GM12878 (cell line): ENCODE data around the gene NPAS3. TPM values are rescaled to one million over a fixed set of nuclear protein-coding genes. Genes with fewer than 3 reads are reported as not detected.

Experiments used
- ATAC-seq: fragments of 200-7000 bp; cut with Tn5 transposase; 3 replicates; pipeline ENCODE4 v1.9.1; 2020; ENCODE audit warnings: mild to moderate bottlenecking, moderate library complexity
- BruUV-seq: library from RNA; stranded (reverse); fragments of 400-500 nt; replicated peaks from 2 replicates; lab custom pipeline; 2021; lab: Mats Ljungman, UMichigan
- CTCF ChIA-PET: fragments of 300-600 bp; sonication (Branson Sonifier 250); formaldehyde crosslinking; extraction: SDS; loops from one replicate; lab custom pipeline; 2021; ENCODE audit warnings: inconsistent platforms; lab: Yijun Ruan, JAX
- POLR2A ChIA-PET: fragments of 350-600 bp; formaldehyde crosslinking; extraction: SDS; loops from one replicate; lab custom pipeline; 2021; ENCODE audit warnings: inconsistent platforms; lab: Charles Lee
- RAD21 ChIA-PET: fragments of 300-600 bp; sonication (Branson Sonifier 250); formaldehyde crosslinking; loops from one replicate; lab custom pipeline; 2023; ENCODE audit warnings: antibody characterized with exemption; ENCODE audit not compliant: unreplicated experiment; lab: Charles Lee
- SMC1A ChIA-PET: fragments of 300-600 bp; sonication (Branson Sonifier 250); formaldehyde crosslinking; loops from one replicate; lab custom pipeline; 2023; ENCODE audit not compliant: unreplicated experiment, uncharacterized antibody; lab: Charles Lee
- DNase-seq: peaks from one replicate; pipeline ENCODE4 v3.0.0-alpha.2; 2011; ENCODE audit warnings: low read depth, low spot score
- FAIRE-seq: peaks from 3 replicates; lab custom pipeline; 2011; peaks lifted over from hg19 to GRCh38; lab: Jason Lieb, UNC
- H2AFZ ChIP-seq: 2 replicates; pipeline ENCODE4 v1.6.0; 2011; ENCODE audit warnings: low read depth, low read length, control low read depth; ENCODE audit not compliant: control insufficient read depth
- H3K27ac ChIP-seq: 2 replicates; pipeline ENCODE4 v1.5.1; 2011; ENCODE audit warnings: control low read depth; ENCODE audit not compliant: control insufficient read depth, insufficient read depth
- H3K27me3 ChIP-seq, 2 experiments: replicated peaks in 1 of 2; 2 replicates each; pipeline versions ENCODE4 v1.6.0 to v1.6.1; 2011; ENCODE audit warnings: low read length in 1 of 2; ENCODE audit not compliant: control insufficient read depth in 2 of 2, insufficient read depth in 2 of 2
- H3K36me3 ChIP-seq, 2 experiments: 2 replicates each; pipeline ENCODE4 v1.5.1; 2011; ENCODE audit warnings: low read length in 1 of 2; ENCODE audit not compliant: control insufficient read depth in 2 of 2, insufficient read depth in 2 of 2
- H3K4me1 ChIP-seq: 2 replicates; pipeline ENCODE4 v1.6.1; 2011; ENCODE audit warnings: mild to moderate bottlenecking, low read length, moderate library complexity, mixed read lengths; ENCODE audit not compliant: control insufficient read depth, insufficient read depth
- H3K4me2 ChIP-seq: 2 replicates; pipeline ENCODE4 v1.6.0; 2011; ENCODE audit warnings: control low read depth; ENCODE audit not compliant: control insufficient read depth, insufficient read depth
- H3K4me3 ChIP-seq: fragments of 200-600 bp; sonication (generic); 2 replicates; pipeline ENCODE4 v1.5.1; 2016
- H3K79me2 ChIP-seq: 2 replicates; pipeline ENCODE4 v1.6.0; 2011; ENCODE audit warnings: low read length; ENCODE audit not compliant: control insufficient read depth, insufficient read depth
- H3K9ac ChIP-seq: 2 replicates; pipeline ENCODE4 v1.8.0; 2011; ENCODE audit warnings: low read length, control low read depth, mixed read lengths; ENCODE audit not compliant: control insufficient read depth, insufficient read depth
- H3K9me3 ChIP-seq: replicated peaks from 3 replicates; pipeline ENCODE4 v1.5.1; 2011; ENCODE audit warnings: mild to moderate bottlenecking, low read length; ENCODE audit not compliant: control insufficient read depth, insufficient read depth
- H4K20me1 ChIP-seq: 2 replicates; pipeline ENCODE4 v1.6.0; 2011; ENCODE audit not compliant: control insufficient read depth, insufficient read depth
- NR2C1 ChIP-seq: fragments of 450-650 bp; IDR thresholded peaks from 2 replicates; pipeline ENCODE4 v1.6.1; 2017; ENCODE audit warnings: antibody characterized with exemption, mild to moderate bottlenecking, moderate library complexity
- NR2C2 ChIP-seq: IDR thresholded peaks from 2 replicates; pipeline ENCODE4 v1.6.1; 2011; ENCODE audit warnings: borderline replicate concordance, low read depth; ENCODE audit not compliant: control insufficient read depth, insufficient read length
- WGBS: methylation state at CpG from one replicate; pipeline ENCODE4 v1.1.6; 2016; ENCODE audit warnings: low lambda C conversion rate; ENCODE audit not compliant: insufficient replicate concordance, insufficient coverage; ENCODE audit errors: missing lambda C conversion rate; 5-methylcytosine and 5-hydroxymethylcytosine counted together
- in situ Hi-C: fragments of 300-500 bp; cut with MboI; formaldehyde crosslinking; loops from 9 replicates; pipeline ENCODE4 v1.14.3; 2018; ENCODE audit warnings: mixed read lengths
- intact Hi-C: fragments of 100-400 bp; cut with micrococcal nuclease; formaldehyde crosslinking; loops from one replicate; pipeline ENCODE4 v1.14.2; 2022; ENCODE audit not compliant: unreplicated experiment
- polyA plus RNA-seq, 11 experiments: library from polyadenylated mRNA; depleted of rRNA in 4 of 11; unstranded in 6 of 11; stranded (reverse) in 5 of 11; fragments of >200 nt; fragmentation: Nextera tagmentation in 4 of 11; fragmentation: Illumina TruSeq in 1 of 11; extraction: Ambion mirVana in 4 of 11; extraction: Trizol in 1 of 11; gene quantifications; 1 replicate in 1 of 11; 2 replicates in 10 of 11; pipeline versions ENCODE4 v1.2.1 to v1.2.3, GENCODE V29; 2011 to 2016; ENCODE audit warnings: inconsistent platforms in 2 of 11, missing spikeins in 2 of 11, low read depth in 1 of 11
- total RNA-seq, 4 experiments: library from RNA; depleted of rRNA in 3 of 4; stranded (reverse); fragments of >200 nt in 3 of 4; fragmentation: Illumina TruSeq in 1 of 4; extraction: Trizol in 1 of 4; gene quantifications; 2 replicates each; pipeline versions ENCODE4 v1.2.1 to v1.2.3, GENCODE V29; 2013 to 2021
- TF ChIP-seq, protein P1 (sequence below): fragments of 450-650 bp; IDR thresholded peaks from 2 replicates; pipeline ENCODE4 v1.6.1; 2017; ENCODE audit warnings: mild to moderate bottlenecking, moderate library complexity

NPAS3 gene
- total and polyA plus RNA-seq, 10 of the 15 experiments (the other 5 are each of a cell fraction or from before 2014, with no cell fraction given) = under 0.01 to 2.7 (median 0.03) TPM; not detected in 6

DNA sequence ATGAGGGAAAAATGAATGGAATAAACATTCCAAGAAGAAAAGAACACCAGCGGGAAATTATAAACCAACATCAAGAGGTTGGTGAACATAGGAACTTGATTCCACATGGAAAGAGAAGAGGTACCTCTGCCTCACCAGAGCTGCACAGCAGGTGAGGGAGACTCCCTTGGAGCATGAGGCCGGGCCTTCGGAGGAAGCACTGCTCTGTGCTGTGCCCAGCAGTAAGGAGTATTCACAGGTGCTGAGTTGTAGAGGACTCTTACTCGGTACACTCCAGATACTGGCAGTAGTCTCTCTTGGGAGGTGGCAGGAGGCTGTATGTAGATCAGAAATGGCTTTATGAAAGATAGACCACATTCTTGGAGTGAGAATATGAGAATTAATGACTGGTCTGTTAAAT, 76.0 kb downstream of the NPAS3 start (continued):
- TF ChIP-seq, protein P1, sequence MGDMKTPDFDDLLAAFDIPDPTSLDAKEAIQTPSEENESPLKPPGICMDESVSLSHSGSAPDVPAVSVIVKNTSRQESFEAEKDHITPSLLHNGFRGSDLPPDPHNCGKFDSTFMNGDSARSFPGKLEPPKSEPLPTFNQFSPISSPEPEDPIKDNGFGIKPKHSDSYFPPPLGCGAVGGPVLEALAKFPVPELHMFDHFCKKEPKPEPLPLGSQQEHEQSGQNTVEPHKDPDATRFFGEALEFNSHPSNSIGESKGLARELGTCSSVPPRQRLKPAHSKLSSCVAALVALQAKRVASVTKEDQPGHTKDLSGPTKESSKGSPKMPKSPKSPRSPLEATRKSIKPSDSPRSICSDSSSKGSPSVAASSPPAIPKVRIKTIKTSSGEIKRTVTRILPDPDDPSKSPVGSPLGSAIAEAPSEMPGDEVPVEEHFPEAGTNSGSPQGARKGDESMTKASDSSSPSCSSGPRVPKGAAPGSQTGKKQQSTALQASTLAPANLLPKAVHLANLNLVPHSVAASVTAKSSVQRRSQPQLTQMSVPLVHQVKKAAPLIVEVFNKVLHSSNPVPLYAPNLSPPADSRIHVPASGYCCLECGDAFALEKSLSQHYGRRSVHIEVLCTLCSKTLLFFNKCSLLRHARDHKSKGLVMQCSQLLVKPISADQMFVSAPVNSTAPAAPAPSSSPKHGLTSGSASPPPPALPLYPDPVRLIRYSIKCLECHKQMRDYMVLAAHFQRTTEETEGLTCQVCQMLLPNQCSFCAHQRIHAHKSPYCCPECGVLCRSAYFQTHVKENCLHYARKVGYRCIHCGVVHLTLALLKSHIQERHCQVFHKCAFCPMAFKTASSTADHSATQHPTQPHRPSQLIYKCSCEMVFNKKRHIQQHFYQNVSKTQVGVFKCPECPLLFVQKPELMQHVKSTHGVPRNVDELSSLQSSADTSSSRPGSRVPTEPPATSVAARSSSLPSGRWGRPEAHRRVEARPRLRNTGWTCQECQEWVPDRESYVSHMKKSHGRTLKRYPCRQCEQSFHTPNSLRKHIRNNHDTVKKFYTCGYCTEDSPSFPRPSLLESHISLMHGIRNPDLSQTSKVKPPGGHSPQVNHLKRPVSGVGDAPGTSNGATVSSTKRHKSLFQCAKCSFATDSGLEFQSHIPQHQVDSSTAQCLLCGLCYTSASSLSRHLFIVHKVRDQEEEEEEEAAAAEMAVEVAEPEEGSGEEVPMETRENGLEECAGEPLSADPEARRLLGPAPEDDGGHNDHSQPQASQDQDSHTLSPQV = no peak
- TF ChIP-seq, all 136 proteins: peak for 0

DNA sequence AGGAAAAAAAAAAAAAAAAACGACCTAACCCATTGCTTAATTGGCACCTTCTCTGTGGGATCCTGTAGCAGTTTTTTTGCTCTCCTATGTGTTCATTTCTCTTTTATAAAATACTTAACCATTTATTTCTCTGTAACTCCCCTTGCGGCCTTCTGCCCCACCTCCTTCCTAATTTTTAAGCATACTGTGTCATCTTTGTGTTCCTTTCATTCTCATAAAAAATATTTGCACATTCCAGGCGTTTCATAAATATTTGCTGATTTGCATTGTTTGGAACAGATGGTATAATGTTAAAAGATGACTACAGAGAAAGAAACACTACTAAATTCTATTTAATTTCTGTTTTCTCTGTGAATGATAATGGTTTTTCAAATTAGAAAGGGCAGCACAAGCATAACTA, 77.9 kb downstream of the NPAS3 start:
- CTCF ChIA-PET = interaction anchor here (1.5 kb wide), 1 partner anchor 8 kb away, joined by 4 read pairs; no protein-coding TSS in a partner anchor
- no peaks in the 10 kb centered on the region for H3K4me1 ChIP-seq
- no peaks in the 10 kb centered on the region for H4K20me1 ChIP-seq
- H3K4me2 ChIP-seq = no peak overlapping the region
- intact Hi-C loops (no loop called here), in situ Hi-C loops (no loop called here)
- WGBS = 2% methylated on average over 3 of the region's 3 CpGs
- SMC1A ChIA-PET = no interaction called here
- POLR2A ChIA-PET = no interaction called here
- H3K79me2 ChIP-seq = no peaks in the 10 kb centered on the region
- H3K4me3 ChIP-seq = no peak overlapping the region
- no peak overlapping the region for H3K27ac ChIP-seq
- ATAC-seq = no peak
- no peak for TF ChIP-seq NR2C1
- TF ChIP-seq NR2C2 = no peak
- RAD21 ChIA-PET = no interaction called here
- no peak overlapping the region for H2AFZ ChIP-seq
- H3K27me3 ChIP-seq = peaks cover 0 to 3% of the 10 kb centered on the region in 2 experiments; a peak in 1 of 4 replicates
- no peak for FAIRE-seq
- H3K9ac ChIP-seq = no peak overlapping the region
- DNase-seq = no peak
- H3K9me3 ChIP-seq = no peaks in the 10 kb centered on the region
- BruUV-seq = no TSS peak
- H3K36me3 ChIP-seq = no peaks in the 10 kb centered on the region
